Tongue (tissue), 3 donors: ENCODE data around the gene PPP2R2B. TPM values are rescaled to one million over a fixed set of nuclear protein-coding genes. Genes with fewer than 3 reads are reported as not detected.

Experiments used
- DNase-seq: peaks from one replicate; pipeline ENCODE4 v3.0.0-alpha.2; 2015
- small RNA-seq: library from RNA; depleted of rRNA; stranded (forward); fragments of <200 nt; gene quantifications from one replicate; pipeline ENCODE3, GENCODE V24; 2014; ENCODE audit warnings: low replicate concordance
- total RNA-seq: library from RNA; depleted of rRNA; stranded (reverse); fragments of >200 nt; gene quantifications from one replicate; pipeline ENCODE4 v1.2.3, GENCODE V29; 2014

The PPP2R2B gene
- total RNA-seq, 1 donor from 2014 or later = 5.1 TPM

- DNase-seq = no peak
Observed at GRCh38 chr5:146539973-146540372, 338.6 kb downstream of the PPP2R2B start.

- no peak for DNase-seq
Observed at GRCh38 chr5:146538432-146538831, 340.1 kb downstream of the PPP2R2B start.

GRCh38 chr5:146533882-146534281 lies 344.7 kb downstream of the PPP2R2B start:
- no peak for DNase-seq

GRCh38 chr5:146533260-146533857 lies 345.2 kb downstream of the PPP2R2B start:
- peak; percentile 78 for DNase-seq

Small RNA genes within 50 kb of the gene (small RNA-seq; reads per million reads assigned to genes)
- not detected for gene RN7SL791P
